ENCODE results near the gene PRKG1.
"Not testable (repeated sequence)": the region's sequence is repeated elsewhere in the genome, so short reads cannot be mapped to it uniquely, and the experiment has no call there.

The PRKG1 gene

GRCh38 chr10:52128056-52128683 lies 1053.9 kb downstream of the PRKG1 start:
- DNase-seq (ENCODE audit: low spot score): no peak

GRCh38 chr10:52129410-52130178 lies 1055.3 kb downstream of the PRKG1 start:
- no peak for DNase-seq (ENCODE audit: low spot score)

- no peak for DNase-seq (ENCODE audit: low spot score)
Measured at GRCh38 chr10:52135101-52135500, 1060.8 kb downstream of the PRKG1 start.

GRCh38 chr10:52136921-52137320 lies 1062.6 kb downstream of the PRKG1 start:
- no peak for DNase-seq (ENCODE audit: low spot score)

GRCh38 chr10:52143338-52143737 lies 1069.1 kb downstream of the PRKG1 start:
- no peak for DNase-seq (ENCODE audit: low spot score)

GRCh38 chr10:52145636-52146035 lies 1071.3 kb downstream of the PRKG1 start:
- DNase-seq (ENCODE audit: low spot score): no peak

- DNase-seq (ENCODE audit: low spot score): no peak
Measured at GRCh38 chr10:52146766-52147165, 1072.5 kb downstream of the PRKG1 start.

- no peak for DNase-seq (ENCODE audit: low spot score)
Measured at GRCh38 chr10:52170776-52171175, 1096.5 kb downstream of the PRKG1 start.

GRCh38 chr10:52172581-52172980 lies 1098.3 kb downstream of the PRKG1 start:
- no peak for DNase-seq (ENCODE audit: low spot score)

GRCh38 chr10:52185256-52185655 lies 1111.0 kb downstream of the PRKG1 start:
- no peak for DNase-seq (ENCODE audit: low spot score)

- no peak for DNase-seq (ENCODE audit: low spot score)
Measured at GRCh38 chr10:52187521-52188258, 1113.4 kb downstream of the PRKG1 start.

GRCh38 chr10:52191049-52191448 lies 1116.8 kb downstream of the PRKG1 start:
- no peak for DNase-seq (ENCODE audit: low spot score)

GRCh38 chr10:52194191-52194590 lies 1119.9 kb downstream of the PRKG1 start:
- DNase-seq (ENCODE audit: low spot score): no peak

GRCh38 chr10:52194716-52195115 lies 1120.4 kb downstream of the PRKG1 start:
- DNase-seq (ENCODE audit: low spot score): no peak

- no peak for DNase-seq (ENCODE audit: low spot score)
Measured at GRCh38 chr10:52197098-52197497, 1122.8 kb downstream of the PRKG1 start.

- no peak for DNase-seq (ENCODE audit: low spot score)
Measured at GRCh38 chr10:52198540-52198939, 1124.3 kb downstream of the PRKG1 start.

- not testable (repeated sequence) for DNase-seq (ENCODE audit: low spot score)
Measured at GRCh38 chr10:52204906-52205305, 1130.6 kb downstream of the PRKG1 start.

- no peak for DNase-seq (ENCODE audit: low spot score)
Measured at GRCh38 chr10:52208365-52208764, 1134.1 kb downstream of the PRKG1 start.

GRCh38 chr10:52210161-52210560 lies 1135.9 kb downstream of the PRKG1 start:
- DNase-seq (ENCODE audit: low spot score): no peak

GRCh38 chr10:52212062-52212461 lies 1137.8 kb downstream of the PRKG1 start:
- no peak for DNase-seq (ENCODE audit: low spot score)

GRCh38 chr10:52212802-52213201 lies 1138.5 kb downstream of the PRKG1 start:
- no peak for DNase-seq (ENCODE audit: low spot score)

- DNase-seq (ENCODE audit: low spot score): no peak
Measured at GRCh38 chr10:52213321-52213752, 1139.0 kb downstream of the PRKG1 start.

Measured in LoVo (cell line).